GM12873 (cell line): ENCODE results near the gene CUBN.

Experiments
- CTCF ChIP-seq: IDR thresholded peaks from 2 replicates; pipeline ENCODE4 v1.5.1; 2012; ENCODE audit warnings: low read depth, mild to moderate bottlenecking, moderate library complexity, low read length, control low read depth; ENCODE audit not compliant: insufficient read depth; ENCODE audit errors: missing control alignments

CUBN gene

GRCh38 chr10:17067376-17068264 lies 62.0 kb downstream of the CUBN start:
- TF ChIP-seq CTCF = no peak

- no peak for TF ChIP-seq CTCF
These were observed 62.8 kb downstream of the CUBN start for GRCh38 chr10:17066807-17067206.

GRCh38 chr10:17066000-17066399 lies 63.6 kb downstream of the CUBN start:
- no peak for TF ChIP-seq CTCF

DNA sequence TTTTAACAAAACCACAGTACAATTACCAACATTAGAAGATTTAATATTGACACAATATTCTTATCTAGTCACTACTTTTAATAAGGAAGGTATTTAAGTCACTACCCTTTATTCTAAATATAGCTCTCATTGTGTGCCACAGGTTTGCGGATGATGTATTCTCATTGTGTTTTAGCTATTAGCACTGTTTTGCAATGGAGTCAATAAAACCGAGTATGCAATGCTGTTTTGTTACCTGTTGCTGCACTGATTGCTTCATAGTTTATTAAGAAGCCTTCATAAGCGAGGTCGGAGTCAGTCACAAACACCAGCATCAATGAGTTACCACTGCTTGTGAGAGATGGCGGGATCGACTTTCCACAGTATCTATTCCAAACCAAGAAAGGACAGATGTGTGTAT lies 64.3 kb downstream of the CUBN start:
- no peak for TF ChIP-seq CTCF

- TF ChIP-seq CTCF = no peak
These were observed 65.2 kb downstream of the CUBN start for GRCh38 chr10:17064435-17064834.

DNA sequence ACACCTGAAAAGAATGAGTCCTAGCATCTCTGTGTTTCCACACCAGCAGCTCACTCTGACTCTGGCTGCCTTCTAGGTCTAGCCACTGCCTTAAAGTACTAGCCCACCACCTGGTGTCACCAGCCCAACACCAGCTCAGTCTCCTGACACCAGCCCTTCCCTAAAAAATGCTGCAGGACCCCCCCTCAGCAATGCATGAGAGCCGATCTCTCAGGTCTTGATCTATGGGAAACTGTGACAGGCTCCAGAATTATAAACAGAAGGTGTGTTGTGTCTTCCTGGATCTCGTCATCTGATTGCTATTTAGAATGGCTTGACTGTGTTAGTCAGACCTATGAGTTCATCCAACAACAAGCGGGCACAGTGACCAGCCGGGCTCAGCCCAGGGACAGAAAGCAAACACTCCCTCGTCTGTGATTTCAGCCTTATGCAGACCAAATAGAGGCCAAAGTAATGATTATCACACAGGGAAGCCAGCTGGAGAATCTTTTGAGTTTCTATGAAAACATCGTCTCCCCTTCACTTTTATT lies 66.6 kb downstream of the CUBN start:
- no peak for TF ChIP-seq CTCF

GRCh38 chr10:17062493-17062892 lies 67.1 kb downstream of the CUBN start:
- no peak for TF ChIP-seq CTCF
